IPS DF 6.9 (cell line): ENCODE data around the gene CD48.

ENCODE experiments used
- DNase-seq: peaks from one replicate; pipeline ENCODE4 v3.0.0-alpha.2; 2013; ENCODE audit warnings: low read depth, low spot score
- H3K27ac ChIP-seq: one replicate; pipeline ENCODE4 v1.5.1; 2013; ENCODE audit warnings: low read length, control low read depth
- H3K27me3 ChIP-seq: 2 replicates; pipeline ENCODE4 v1.6.1; 2013; ENCODE audit warnings: mild to moderate bottlenecking, low read length; ENCODE audit not compliant: control insufficient read depth, insufficient read depth
- H3K36me3 ChIP-seq: 2 replicates; pipeline ENCODE4 v1.6.1; 2013; ENCODE audit warnings: low read length; ENCODE audit not compliant: control insufficient read depth, insufficient read depth
- H3K4me1 ChIP-seq: 2 replicates; pipeline ENCODE4 v1.6.1; 2013; ENCODE audit warnings: low read length; ENCODE audit not compliant: control insufficient read depth, insufficient read depth
- H3K4me3 ChIP-seq: 2 replicates; pipeline ENCODE4 v1.5.1; 2013; ENCODE audit warnings: mild to moderate bottlenecking, low read length
- H3K9me3 ChIP-seq: 2 replicates; pipeline ENCODE4 v1.6.1; 2013; ENCODE audit warnings: low read length, inconsistent platforms; ENCODE audit not compliant: control insufficient read depth, insufficient read depth
- whole genome bisulfite sequencing: extraction: QIAGEN DNeasy Blood & Tissue Kit; methylation state at CpG from one replicate; pipeline ENCODE4 v1.1.7; 2013; ENCODE audit warnings: mixed read lengths, missing lambda C conversion rate; ENCODE audit not compliant: insufficient read length, insufficient coverage; 5-methylcytosine and 5-hydroxymethylcytosine counted together

Gene CD48

GRCh38 chr1:160642281-160642644, 69.4 kb downstream of the CD48 start:
- Histone ChIP-seq H3K4me1 (no peaks in the 10 kb centered on the region), H3K27ac (no peak overlapping the region), H3K4me3 (no peak overlapping the region), H3K36me3 (no peaks in the 10 kb centered on the region), H3K27me3 (no peaks in the 10 kb centered on the region), H3K9me3 (no peaks in the 10 kb centered on the region)
- WGBS: no CpG with 5 or more reads among the region's 2 CpGs
- no peak for DNase-seq

- DNase-seq: no peak
- 100% methylated on average over 1 of the region's 8 CpGs for WGBS
- H3K9me3 ChIP-seq: no peaks in the 10 kb centered on the region
- no peak overlapping the region for H3K27ac ChIP-seq
- H3K4me1 ChIP-seq: no peaks in the 10 kb centered on the region
- no peaks in the 10 kb centered on the region for H3K36me3 ChIP-seq
- H3K27me3 ChIP-seq: no peaks in the 10 kb centered on the region
- no peak overlapping the region for H3K4me3 ChIP-seq
Measured at GRCh38 chr1:160641323-160642280, 70.0 kb downstream of the CD48 start.

DNA sequence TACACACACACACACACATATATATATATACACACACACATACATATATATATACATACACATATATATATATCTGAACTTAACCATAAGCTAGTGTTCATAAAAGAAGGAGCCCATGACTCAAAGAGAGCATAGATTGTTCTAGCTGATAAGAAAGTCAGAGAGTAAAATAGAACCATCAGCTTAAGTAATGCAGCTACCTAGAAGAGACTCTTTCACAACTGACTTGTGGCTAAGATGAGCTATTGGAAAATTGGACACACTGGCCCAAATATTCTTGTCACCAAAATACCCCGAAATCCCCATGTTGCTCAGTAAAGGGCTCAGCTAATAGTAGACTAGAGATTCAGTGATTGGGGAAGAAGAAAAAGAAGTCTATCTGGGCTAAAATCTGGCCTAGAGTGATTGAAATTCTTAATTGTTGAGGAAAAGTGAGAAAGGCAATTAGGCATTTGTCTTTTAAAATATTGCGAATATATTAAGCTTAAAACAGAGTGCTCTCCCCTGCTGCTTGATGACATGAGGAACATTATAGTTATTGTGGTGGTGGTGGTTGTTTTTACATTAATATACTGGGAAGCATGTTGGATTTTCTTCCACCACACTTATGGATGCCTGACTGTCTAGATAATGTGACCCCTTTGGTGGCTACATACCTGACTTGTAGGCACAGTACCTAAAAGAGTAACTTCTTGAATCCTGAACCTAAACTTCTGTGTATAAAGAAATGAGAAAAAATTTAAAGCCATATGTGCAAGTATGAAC, 71.1 kb downstream of the CD48 start:
- DNase-seq: no peak
- H3K4me3 ChIP-seq: no peak overlapping the region
- H3K4me1 ChIP-seq: no peaks in the 10 kb centered on the region
- no peak overlapping the region for H3K27ac ChIP-seq
- H3K36me3 ChIP-seq: no peaks in the 10 kb centered on the region
- WGBS: no CpG with 5 or more reads among the region's 2 CpGs
- H3K27me3 ChIP-seq: no peaks in the 10 kb centered on the region
- no peaks in the 10 kb centered on the region for H3K9me3 ChIP-seq

GRCh38 chr1:160639652-160640051, 72.0 kb downstream of the CD48 start:
- no peak for DNase-seq
- no CpG with 5 or more reads among the region's 3 CpGs for WGBS
- no peak overlapping the region for H3K27ac ChIP-seq
- no peaks in the 10 kb centered on the region for H3K9me3 ChIP-seq
- H3K4me3 ChIP-seq: no peak overlapping the region
- no peaks in the 10 kb centered on the region for H3K36me3 ChIP-seq
- no peaks in the 10 kb centered on the region for H3K4me1 ChIP-seq
- H3K27me3 ChIP-seq: no peaks in the 10 kb centered on the region

GRCh38 chr1:160638926-160639325, 72.7 kb downstream of the CD48 start:
- WGBS: no CpG with 5 or more reads among the region's 6 CpGs
- Histone ChIP-seq H3K27ac (no peak overlapping the region), H3K27me3 (no peaks in the 10 kb centered on the region), H3K9me3 (no peaks in the 10 kb centered on the region), H3K36me3 (no peaks in the 10 kb centered on the region), H3K4me3 (no peak overlapping the region), H3K4me1 (no peaks in the 10 kb centered on the region)
- no peak for DNase-seq

DNA sequence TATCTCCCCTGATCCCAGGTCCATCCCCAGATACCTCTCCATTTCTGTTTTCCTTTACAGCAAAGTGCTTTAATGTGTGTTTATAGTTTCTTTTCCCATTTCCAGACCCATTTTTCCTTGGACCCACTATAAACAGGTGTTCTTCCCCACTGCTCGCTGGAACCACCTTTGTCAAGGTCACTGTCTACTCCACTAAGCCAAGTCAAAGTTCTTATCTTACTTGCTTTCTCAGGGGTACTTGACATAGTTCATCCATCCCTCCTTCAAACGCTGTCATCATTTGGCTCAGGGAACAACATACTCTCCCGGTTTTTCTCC, 73.1 kb downstream of the CD48 start:
- no peak overlapping the region for H3K27ac ChIP-seq
- DNase-seq: no peak
- H3K4me3 ChIP-seq: no peak overlapping the region
- H3K4me1 ChIP-seq: no peaks in the 10 kb centered on the region
- H3K9me3 ChIP-seq: no peaks in the 10 kb centered on the region
- no peaks in the 10 kb centered on the region for H3K27me3 ChIP-seq
- no CpG with 5 or more reads among the region's 3 CpGs for WGBS
- H3K36me3 ChIP-seq: no peaks in the 10 kb centered on the region

DNA sequence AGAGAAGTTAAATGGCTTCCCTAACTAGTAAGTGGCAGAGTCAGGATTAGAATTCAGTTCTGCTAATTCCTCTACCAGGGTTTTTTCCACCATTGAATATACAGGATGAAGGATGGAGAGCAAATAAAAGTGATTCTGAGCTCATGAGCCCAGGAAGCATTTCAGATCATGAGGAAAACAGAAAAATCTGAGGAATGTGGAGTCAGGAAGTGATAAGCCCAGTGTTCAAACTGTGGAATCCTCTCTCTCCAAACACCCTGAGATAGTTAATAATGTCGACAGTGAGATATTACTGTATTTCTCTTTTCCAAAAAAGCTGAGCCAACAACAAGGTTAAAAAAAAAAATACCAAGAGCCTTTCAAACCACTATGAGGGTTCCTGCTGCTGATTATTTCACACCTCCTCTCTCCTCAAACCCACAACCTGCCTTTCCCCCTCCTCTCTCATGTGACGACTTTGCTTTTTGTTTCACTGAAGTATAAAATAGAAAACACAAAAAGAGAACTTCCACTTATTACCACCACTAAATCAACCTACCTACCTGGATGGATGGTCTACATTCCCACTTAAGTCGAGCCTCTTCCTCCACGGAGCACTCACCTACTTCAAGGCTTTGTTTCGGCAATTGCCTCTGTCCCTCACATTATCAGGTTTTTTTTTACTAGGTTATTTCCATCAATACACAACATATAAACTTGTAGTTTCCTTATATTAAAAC, 73.6 kb downstream of the CD48 start:
- Histone ChIP-seq H3K27ac (no peak overlapping the region), H3K4me3 (no peak overlapping the region), H3K36me3 (no peaks in the 10 kb centered on the region), H3K9me3 (no peaks in the 10 kb centered on the region), H3K27me3 (no peaks in the 10 kb centered on the region), H3K4me1 (no peaks in the 10 kb centered on the region)
- no CpG with 5 or more reads among the region's 5 CpGs for WGBS
- no peak for DNase-seq

DNA sequence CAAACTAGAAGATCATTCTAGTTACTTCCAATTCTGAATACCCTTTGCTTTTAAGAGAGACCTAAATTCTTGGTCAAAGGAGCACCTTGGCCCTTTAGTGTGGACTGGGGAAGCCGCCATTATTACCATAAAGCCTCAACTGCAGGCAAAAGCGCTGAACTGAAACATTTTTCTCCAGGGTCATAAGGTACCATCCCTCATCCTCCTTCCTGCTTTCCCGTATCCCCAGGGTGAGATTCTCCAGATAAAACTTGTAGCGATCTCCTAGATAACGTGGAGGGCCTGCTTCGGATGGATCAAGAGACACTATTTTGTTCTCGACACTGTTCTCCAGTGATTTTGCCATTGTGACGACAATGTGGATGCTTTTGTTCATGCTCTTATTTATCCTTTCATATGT, 74.6 kb downstream of the CD48 start:
- no CpG with 5 or more reads among the region's 8 CpGs for WGBS
- no peaks in the 10 kb centered on the region for H3K27me3 ChIP-seq
- H3K4me1 ChIP-seq: no peaks in the 10 kb centered on the region
- H3K4me3 ChIP-seq: no peak overlapping the region
- H3K27ac ChIP-seq: no peak overlapping the region
- no peaks in the 10 kb centered on the region for H3K36me3 ChIP-seq
- DNase-seq: no peak
- no peaks in the 10 kb centered on the region for H3K9me3 ChIP-seq

GRCh38 chr1:160636547-160636946, 75.1 kb downstream of the CD48 start:
- no peaks in the 10 kb centered on the region for H3K9me3 ChIP-seq

DNA sequence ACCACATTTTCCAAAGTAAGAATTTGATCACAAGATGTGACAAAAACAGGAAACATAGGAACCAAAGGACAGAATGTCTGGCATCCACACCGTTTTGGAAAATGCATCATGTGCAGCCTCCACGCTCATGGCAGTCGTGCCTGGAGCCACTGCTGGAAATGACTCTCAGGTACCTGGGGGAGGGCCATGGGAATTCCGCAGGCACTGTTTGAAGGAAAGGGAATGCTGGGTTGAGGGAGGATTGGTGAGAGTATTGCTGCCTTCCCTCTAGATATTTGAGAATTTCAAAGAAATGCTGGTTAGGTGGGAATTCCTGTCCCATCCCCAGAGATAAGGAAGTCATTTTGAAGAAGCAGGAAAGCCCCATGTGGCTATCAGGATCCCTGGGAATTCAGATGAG, 75.5 kb downstream of the CD48 start:
- Histone ChIP-seq H3K9me3 (no peaks in the 10 kb centered on the region), H3K4me3 (no peak overlapping the region), H3K4me1 (no peaks in the 10 kb centered on the region), H3K27ac (no peak overlapping the region), H3K27me3 (no peaks in the 10 kb centered on the region), H3K36me3 (no peaks in the 10 kb centered on the region)
- no CpG with 5 or more reads among the region's 4 CpGs for WGBS
- DNase-seq: no peak

More at GRCh38 chr1:160636547-160636946, 75.1 kb downstream of the CD48 start:
- H3K4me1 ChIP-seq: no peaks in the 10 kb centered on the region
- no peak for DNase-seq
- no peak overlapping the region for H3K4me3 ChIP-seq
- no CpG with 5 or more reads among the region's 3 CpGs for WGBS
- H3K27me3 ChIP-seq: no peaks in the 10 kb centered on the region
- no peaks in the 10 kb centered on the region for H3K36me3 ChIP-seq
- H3K27ac ChIP-seq: no peak overlapping the region
